GM23248 (cell line): ENCODE data around the gene CEBPB.

Experiments used
- EZH2 ChIP-seq: fragments of 200-600 bp; sonication (generic); IDR thresholded peaks from 2 replicates; pipeline ENCODE4 v1.6.1; 2018; ENCODE audit warnings: antibody characterized with exemption, mild to moderate bottlenecking; ENCODE audit not compliant: insufficient read depth, poor library complexity, severe bottlenecking
- EZH2phosphoT487 ChIP-seq: fragments of 200-600 bp; sonication (generic); IDR thresholded peaks from 2 replicates; pipeline ENCODE4 v1.6.1; 2018; ENCODE audit warnings: antibody characterized with exemption, moderate library complexity, mild to moderate bottlenecking, low read depth; ENCODE audit not compliant: insufficient read depth

DNA sequence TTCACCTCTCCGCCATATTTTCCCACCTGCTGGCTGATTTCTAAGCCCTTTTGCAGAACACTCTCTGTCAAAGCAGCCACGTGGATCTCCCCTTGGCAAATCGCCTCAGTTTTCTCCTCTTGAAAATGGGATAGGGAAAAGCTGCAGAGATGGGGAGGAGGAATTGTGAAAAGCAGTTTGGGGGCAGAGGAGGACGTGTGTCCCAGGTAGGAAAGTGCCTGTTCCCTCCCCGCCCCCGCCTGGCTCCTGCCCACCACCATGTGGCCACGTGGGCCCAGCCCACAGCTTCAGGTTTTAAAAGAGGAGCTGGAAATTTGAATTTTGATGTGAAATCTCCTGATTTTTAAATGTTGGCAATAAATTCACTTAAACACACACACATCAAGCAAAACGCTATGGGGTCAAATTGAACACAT lies 3.6 kb upstream of the CEBPB start:
- no peak for TF ChIP-seq EZH2
- TF ChIP-seq EZH2phosphoT487: no peak
